HFF-Myc (cell line): ENCODE results near the gene MINPP1.

Experiments
- DNase-seq: peaks from one replicate; pipeline ENCODE4 v3.0.0-alpha.2; 2011; ENCODE audit warnings: low read depth; ENCODE audit errors: extremely low read depth
- H3K4me3 ChIP-seq: replicated peaks from 2 replicates; pipeline ENCODE4 v1.5.1; 2011; ENCODE audit warnings: low read depth, mild to moderate bottlenecking, control low read depth, low read length
- TF ChIP-seq, protein P1 (sequence below): IDR thresholded peaks from 2 replicates; pipeline ENCODE4 v1.5.1; 2012; ENCODE audit warnings: mild to moderate bottlenecking, low read depth, low read length, control low read depth; ENCODE audit errors: missing control alignments

Gene MINPP1

DNA sequence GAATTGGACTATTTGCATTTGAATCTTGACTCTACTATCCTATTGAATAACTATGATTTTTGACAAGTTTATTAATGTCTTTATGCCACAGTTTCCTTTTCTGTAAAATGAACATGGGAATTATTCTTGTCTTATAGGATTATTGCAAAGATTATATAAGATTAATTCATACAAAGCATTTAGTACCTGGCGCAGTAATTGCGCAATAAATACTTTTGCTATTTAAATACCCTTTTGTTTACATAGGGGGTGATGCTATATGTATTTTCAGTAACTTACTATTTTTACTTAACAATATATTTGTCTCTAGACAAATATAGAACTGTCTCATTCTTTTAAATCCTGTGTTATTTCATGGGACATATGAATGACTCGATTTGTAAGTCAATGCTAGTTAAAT is 5.3 kb downstream of the MINPP1 start:
- TF ChIP-seq, protein P1, sequence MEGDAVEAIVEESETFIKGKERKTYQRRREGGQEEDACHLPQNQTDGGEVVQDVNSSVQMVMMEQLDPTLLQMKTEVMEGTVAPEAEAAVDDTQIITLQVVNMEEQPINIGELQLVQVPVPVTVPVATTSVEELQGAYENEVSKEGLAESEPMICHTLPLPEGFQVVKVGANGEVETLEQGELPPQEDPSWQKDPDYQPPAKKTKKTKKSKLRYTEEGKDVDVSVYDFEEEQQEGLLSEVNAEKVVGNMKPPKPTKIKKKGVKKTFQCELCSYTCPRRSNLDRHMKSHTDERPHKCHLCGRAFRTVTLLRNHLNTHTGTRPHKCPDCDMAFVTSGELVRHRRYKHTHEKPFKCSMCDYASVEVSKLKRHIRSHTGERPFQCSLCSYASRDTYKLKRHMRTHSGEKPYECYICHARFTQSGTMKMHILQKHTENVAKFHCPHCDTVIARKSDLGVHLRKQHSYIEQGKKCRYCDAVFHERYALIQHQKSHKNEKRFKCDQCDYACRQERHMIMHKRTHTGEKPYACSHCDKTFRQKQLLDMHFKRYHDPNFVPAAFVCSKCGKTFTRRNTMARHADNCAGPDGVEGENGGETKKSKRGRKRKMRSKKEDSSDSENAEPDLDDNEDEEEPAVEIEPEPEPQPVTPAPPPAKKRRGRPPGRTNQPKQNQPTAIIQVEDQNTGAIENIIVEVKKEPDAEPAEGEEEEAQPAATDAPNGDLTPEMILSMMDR = no peak
- DNase-seq = no peak
- H3K4me3 ChIP-seq = no peak overlapping the region

DNA sequence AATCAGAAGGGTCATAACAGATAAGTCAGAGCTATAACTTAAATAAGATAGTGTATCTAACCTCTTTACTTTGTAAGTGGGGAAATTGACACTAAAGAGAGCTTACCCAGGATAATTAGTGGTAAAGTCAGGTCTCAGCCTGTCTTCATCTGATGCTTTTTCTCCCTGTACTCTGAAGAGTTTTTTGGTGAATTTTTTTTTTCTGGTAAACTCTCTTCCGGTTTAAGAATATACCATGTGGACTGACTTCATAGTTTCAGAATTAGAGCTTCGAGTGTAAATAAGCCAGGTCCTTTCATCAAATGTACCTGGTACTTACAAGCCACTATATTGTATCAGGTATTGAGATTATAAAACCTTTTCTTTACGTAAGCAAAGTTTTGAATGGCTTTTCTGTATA is 6.8 kb downstream of the MINPP1 start:
- DNase-seq = no peak
- TF ChIP-seq, protein P1 = no peak

DNA sequence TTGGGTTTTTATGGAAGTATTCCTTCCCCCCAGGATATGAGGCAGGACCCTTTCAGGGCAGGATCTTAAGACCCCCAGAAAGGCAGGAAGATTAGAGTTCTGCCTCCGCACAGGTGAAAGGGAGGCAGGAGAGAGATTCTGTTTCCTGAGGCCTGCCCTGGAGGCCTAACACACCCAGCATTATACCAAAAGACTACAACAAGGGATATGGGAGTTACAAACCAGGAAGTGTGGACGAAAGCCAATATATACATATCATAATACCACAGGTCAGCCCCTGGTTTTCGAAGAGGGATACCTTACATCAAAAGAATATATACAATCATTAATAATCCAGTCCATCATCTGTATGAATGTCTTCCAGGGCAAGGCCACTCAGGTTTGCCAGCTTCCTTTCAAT is 14.2 kb downstream of the MINPP1 start:
- TF ChIP-seq, protein P1 = no peak
- no peak overlapping the region for H3K4me3 ChIP-seq
- DNase-seq = no peak

More for the DNA sequence above, 6.8 kb downstream of the MINPP1 start:
- no peak overlapping the region for H3K4me3 ChIP-seq

DNA sequence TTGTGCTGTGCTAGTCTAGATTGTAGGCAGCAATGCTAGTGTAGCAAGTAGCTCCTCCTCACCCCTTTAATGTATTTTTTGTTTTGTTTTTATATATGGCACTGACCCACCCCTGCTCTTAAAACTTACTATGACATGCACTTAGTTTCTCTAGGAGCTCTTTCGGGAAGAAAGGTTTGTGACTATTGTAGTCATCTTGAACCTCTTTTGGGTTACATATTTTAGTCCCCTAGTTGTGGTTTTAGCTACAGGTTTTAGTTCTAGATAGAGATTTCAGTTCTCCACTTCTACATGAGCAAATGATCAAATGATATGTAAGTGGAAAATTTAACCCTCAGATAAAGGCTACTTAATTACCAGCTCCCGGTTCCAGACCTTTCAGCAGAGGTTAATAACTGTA is 14.9 kb downstream of the MINPP1 start:
- DNase-seq = no peak
- TF ChIP-seq, protein P1 = no peak
- H3K4me3 ChIP-seq = no peak overlapping the region

- H3K4me3 ChIP-seq = no peak overlapping the region
- TF ChIP-seq, protein P1 = no peak
- DNase-seq = no peak
Observed at GRCh38 chr10:87523731-87524130, 19.0 kb downstream of the MINPP1 start.

DNA sequence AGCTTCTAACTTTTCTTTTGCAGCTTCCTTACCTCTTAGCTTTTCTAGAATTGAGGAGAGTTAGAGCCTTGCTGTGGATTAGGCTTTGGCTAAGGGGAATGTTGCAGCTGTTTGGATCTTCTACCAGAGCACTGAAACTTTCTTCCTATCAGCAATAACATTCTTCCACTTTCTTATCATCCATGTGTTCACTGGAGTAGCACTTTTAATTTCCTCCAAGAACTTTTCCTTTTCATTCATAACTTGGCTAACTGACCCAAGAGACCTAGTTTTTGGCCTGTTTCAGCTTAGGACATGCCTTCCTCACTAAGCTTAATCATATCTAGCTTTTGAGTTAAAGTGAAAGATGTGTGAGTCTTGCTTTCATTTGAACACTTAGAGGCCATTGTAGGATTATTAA is 19.6 kb downstream of the MINPP1 start:
- TF ChIP-seq, protein P1 = no peak
- DNase-seq = no peak
- H3K4me3 ChIP-seq = no peak overlapping the region

DNA sequence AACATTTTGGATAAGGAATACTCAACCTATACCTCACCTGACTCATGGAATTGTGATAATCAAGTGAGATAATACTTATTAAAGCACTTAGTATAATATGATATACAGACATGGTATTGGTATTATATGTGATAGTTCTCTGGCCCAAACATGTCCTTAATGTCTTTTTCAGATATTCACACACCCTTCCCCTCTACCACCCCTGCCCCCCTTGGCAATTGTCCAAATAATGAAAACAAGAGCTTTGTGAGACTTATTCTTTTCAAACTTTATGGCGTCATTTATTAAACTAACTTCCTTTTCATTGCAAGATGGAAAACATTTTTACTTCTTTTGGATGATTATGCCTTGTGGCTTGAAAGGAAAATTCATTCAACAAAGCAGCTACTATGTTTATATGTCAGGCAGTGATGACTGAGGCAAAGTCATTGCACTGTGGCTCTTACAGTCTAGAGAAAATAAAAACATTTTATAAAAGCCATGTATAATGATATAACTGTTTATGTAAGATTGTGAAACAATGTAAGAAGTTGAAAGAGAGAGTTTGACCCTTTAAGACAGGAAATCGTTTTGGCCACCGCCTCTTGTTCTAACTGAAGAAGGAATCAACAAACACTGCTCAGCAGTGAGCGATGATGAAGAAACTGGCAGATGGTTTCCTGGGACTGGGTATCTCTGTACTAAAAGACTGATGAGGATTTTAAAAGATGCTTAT is 27.4 kb downstream of the MINPP1 start:
- TF ChIP-seq, protein P1 = no peak
- H3K4me3 ChIP-seq = no peak overlapping the region
- DNase-seq = no peak
